Measurements from ENCODE around the gene ATP1A1.

The ATP1A1 gene

GRCh38 chr1:116392717-116393404, 19.8 kb downstream of the ATP1A1 start:
- no peak overlapping the region for H3K4me3 ChIP-seq (ENCODE audit: low read depth, low read length, poor library complexity, severe bottlenecking)
- H3K4me1 ChIP-seq (ENCODE audit: insufficient read depth, low read length, severe bottlenecking): no peaks in the 10 kb centered on the region
- TF ChIP-seq EZH2 (IDR thresholded peaks at IDR 0.05; ENCODE audit: borderline replicate concordance, low read length): no peak
- TF ChIP-seq, protein P1, sequence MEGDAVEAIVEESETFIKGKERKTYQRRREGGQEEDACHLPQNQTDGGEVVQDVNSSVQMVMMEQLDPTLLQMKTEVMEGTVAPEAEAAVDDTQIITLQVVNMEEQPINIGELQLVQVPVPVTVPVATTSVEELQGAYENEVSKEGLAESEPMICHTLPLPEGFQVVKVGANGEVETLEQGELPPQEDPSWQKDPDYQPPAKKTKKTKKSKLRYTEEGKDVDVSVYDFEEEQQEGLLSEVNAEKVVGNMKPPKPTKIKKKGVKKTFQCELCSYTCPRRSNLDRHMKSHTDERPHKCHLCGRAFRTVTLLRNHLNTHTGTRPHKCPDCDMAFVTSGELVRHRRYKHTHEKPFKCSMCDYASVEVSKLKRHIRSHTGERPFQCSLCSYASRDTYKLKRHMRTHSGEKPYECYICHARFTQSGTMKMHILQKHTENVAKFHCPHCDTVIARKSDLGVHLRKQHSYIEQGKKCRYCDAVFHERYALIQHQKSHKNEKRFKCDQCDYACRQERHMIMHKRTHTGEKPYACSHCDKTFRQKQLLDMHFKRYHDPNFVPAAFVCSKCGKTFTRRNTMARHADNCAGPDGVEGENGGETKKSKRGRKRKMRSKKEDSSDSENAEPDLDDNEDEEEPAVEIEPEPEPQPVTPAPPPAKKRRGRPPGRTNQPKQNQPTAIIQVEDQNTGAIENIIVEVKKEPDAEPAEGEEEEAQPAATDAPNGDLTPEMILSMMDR (IDR thresholded peaks at IDR 0.05; ENCODE audit: low read length): no peak
- H3K4me2 ChIP-seq (ENCODE audit: low read length): no peak overlapping the region
- no peaks in the 10 kb centered on the region for H3K79me2 ChIP-seq (ENCODE audit: insufficient read depth, low read length)
- H3K27me3 ChIP-seq (ENCODE audit: insufficient read depth, low read length): no peaks in the 10 kb centered on the region
- no peaks in the 10 kb centered on the region for H3K9me3 ChIP-seq (ENCODE audit: low read length)
- no peak overlapping the region for H2AFZ ChIP-seq (ENCODE audit: low read length)
- no peaks in the 10 kb centered on the region for H4K20me1 ChIP-seq (ENCODE audit: insufficient read depth, low read length)
- H3K9me2 ChIP-seq (ENCODE audit: low read depth, low read length): no peaks in the 10 kb centered on the region
- no peak overlapping the region for H3K9ac ChIP-seq (ENCODE audit: low read length)
- peaks cover 99% of the 10 kb centered on the region for H3K36me3 ChIP-seq (ENCODE audit: insufficient read depth, low read length)
- H3F3A ChIP-seq (ENCODE audit: insufficient read depth, low read length): no peaks in the 10 kb centered on the region
- H3K27ac ChIP-seq (ENCODE audit: low read depth, low read length, poor library complexity, severe bottlenecking): no peak overlapping the region

DNA sequence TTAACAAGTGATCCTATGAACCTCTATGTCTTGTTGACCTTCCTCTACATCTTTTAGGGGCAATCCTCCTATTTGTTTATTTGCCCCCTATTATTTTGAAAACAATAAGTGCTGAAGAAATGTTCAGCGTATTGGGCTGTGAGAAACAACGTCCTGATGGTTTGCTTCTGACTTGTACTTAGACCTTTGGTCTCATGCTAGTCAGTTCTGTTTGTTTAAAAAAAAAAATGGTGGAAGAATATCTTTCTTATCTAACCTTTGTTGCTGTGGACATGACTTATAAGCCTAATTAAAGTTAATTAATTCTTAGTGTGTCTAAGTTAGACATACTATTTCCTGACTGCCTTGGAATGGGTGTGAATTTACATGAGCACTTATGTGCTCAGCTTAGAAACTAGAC, 20.7 kb downstream of the ATP1A1 start:
- Histone ChIP-seq H3K36me3 (ENCODE audit: insufficient read depth, low read length) (peaks cover 99% of the 10 kb centered on the region), H4K20me1 (ENCODE audit: insufficient read depth, low read length) (no peaks in the 10 kb centered on the region), H3K27ac (ENCODE audit: low read depth, low read length, poor library complexity, severe bottlenecking) (no peak overlapping the region), H3K9me3 (ENCODE audit: low read length) (no peaks in the 10 kb centered on the region), H3K27me3 (ENCODE audit: insufficient read depth, low read length) (no peaks in the 10 kb centered on the region), H3K79me2 (ENCODE audit: insufficient read depth, low read length) (no peaks in the 10 kb centered on the region), H3K9me2 (ENCODE audit: low read depth, low read length) (no peaks in the 10 kb centered on the region), H3K4me2 (ENCODE audit: low read length) (no peak overlapping the region), H2AFZ (ENCODE audit: low read length) (no peak overlapping the region), H3F3A (ENCODE audit: insufficient read depth, low read length) (no peaks in the 10 kb centered on the region), H3K4me1 (ENCODE audit: insufficient read depth, low read length, severe bottlenecking) (no peaks in the 10 kb centered on the region), H3K9ac (ENCODE audit: low read length) (no peak overlapping the region), H3K4me3 (ENCODE audit: low read depth, low read length, poor library complexity, severe bottlenecking) (no peak overlapping the region)
- TF ChIP-seq, protein P1 (IDR thresholded peaks at IDR 0.05; ENCODE audit: low read length): no peak
- TF ChIP-seq EZH2 (IDR thresholded peaks at IDR 0.05; ENCODE audit: borderline replicate concordance, low read length): no peak

GRCh38 chr1:116394270-116394669, 21.2 kb downstream of the ATP1A1 start:
- Histone ChIP-seq H3K27ac (ENCODE audit: low read depth, low read length, poor library complexity, severe bottlenecking) (no peak overlapping the region), H4K20me1 (ENCODE audit: insufficient read depth, low read length) (no peaks in the 10 kb centered on the region), H3K79me2 (ENCODE audit: insufficient read depth, low read length) (no peaks in the 10 kb centered on the region), H3K9ac (ENCODE audit: low read length) (no peak overlapping the region), H3K9me2 (ENCODE audit: low read depth, low read length) (no peaks in the 10 kb centered on the region), H3K4me2 (ENCODE audit: low read length) (no peak overlapping the region), H3K9me3 (ENCODE audit: low read length) (no peaks in the 10 kb centered on the region), H3K27me3 (ENCODE audit: insufficient read depth, low read length) (no peaks in the 10 kb centered on the region), H3F3A (ENCODE audit: insufficient read depth, low read length) (no peaks in the 10 kb centered on the region), H3K4me3 (ENCODE audit: low read depth, low read length, poor library complexity, severe bottlenecking) (no peak overlapping the region), H2AFZ (ENCODE audit: low read length) (no peak overlapping the region), H3K36me3 (ENCODE audit: insufficient read depth, low read length) (peaks cover 99% of the 10 kb centered on the region), H3K4me1 (ENCODE audit: insufficient read depth, low read length, severe bottlenecking) (no peaks in the 10 kb centered on the region)
- TF ChIP-seq EZH2 (IDR thresholded peaks at IDR 0.05; ENCODE audit: borderline replicate concordance, low read length): no peak
- TF ChIP-seq, protein P1 (IDR thresholded peaks at IDR 0.05; ENCODE audit: low read length): no peak
